ENCODE data around the gene KLHDC9. TPM values are rescaled to one million over a fixed set of nuclear protein-coding genes. Genes with fewer than 3 reads are reported as not detected.

Gene KLHDC9
- total and polyA plus RNA-seq, 2 of the 13 experiments (the other 11 are each of a cell fraction or from before 2014, with no cell fraction given): 2.9 TPM

- Histone ChIP-seq H3K4me1 (ENCODE audit: insufficient read depth, low read length) (peaks cover 40% of the 10 kb centered on the region), H2AFZ (ENCODE audit: low read length) (no peak overlapping the region), H3K79me2 (ENCODE audit: insufficient read depth, low read length) (no peaks in the 10 kb centered on the region), H3K4me2 (ENCODE audit: low read depth, low read length) (no peak overlapping the region), H3K4me3 (replicated peaks in 1 of 3; ENCODE audit: insufficient read depth in 1 of 3, low read depth in 2 of 3, low read length in 3 of 3) (no peak overlapping the region), H3K9me3 (ENCODE audit: low read length) (no peaks in the 10 kb centered on the region), H3K36me3 (replicated peaks in 1 of 2; ENCODE audit: control insufficient read depth in 1 of 2, insufficient read depth in 2 of 2, low read length in 2 of 2) (no peaks in the 10 kb centered on the region), H3K27ac (ENCODE audit: extremely low read length, insufficient read depth, low read length) (no peak overlapping the region), H3K27me3 (ENCODE audit: control insufficient read depth in 1 of 2, insufficient read depth in 2 of 2, low read length in 2 of 2) (peaks cover 0 to 12% of the 10 kb centered on the region in 2 experiments; a peak in 1 of 5 replicates), H3K9ac (ENCODE audit: insufficient read depth, low read depth, low read length) (no peak overlapping the region), H4K20me1 (ENCODE audit: insufficient read depth, low read length) (no peaks in the 10 kb centered on the region)
- no peak for DNase-seq (ENCODE audit: low spot score)
- in situ Hi-C loops (cut with HindIII; ENCODE audit: extremely low pct_ligation_motif_present, low pct_unique_long_range_greater_than_20kb) (no loop called here), intact Hi-C loops (cut with micrococcal nuclease; ENCODE audit: unreplicated experiment) (no loop called here)
- no peak for TF ChIP-seq NFRKB (IDR thresholded peaks at IDR 0.05)
- no peak for TF ChIP-seq ZBTB25 (CRISPR knock-in tag; IDR thresholded peaks at IDR 0.05)
- TF ChIP-seq ZUFSP (CRISPR knock-in tag; IDR thresholded peaks at IDR 0.05; ENCODE audit: borderline replicate concordance): no peak
- no peak for TF ChIP-seq ZNF589 (CRISPR knock-in tag; conservative IDR thresholded peaks at IDR 0.05)
- TF ChIP-seq NPAS2 (CRISPR knock-in tag; IDR thresholded peaks at IDR 0.05; ENCODE audit: borderline replicate concordance): no peak
- FAIRE-seq: no peak
- 21% methylated on average over 2 of the region's 2 CpGs for WGBS (ENCODE audit: low lambda C conversion rate)
- no peak for ATAC-seq
- no TSS peak for BruUV-seq (replicated peaks)
- ChIA-PET POLR2A (no interaction called here), CTCF (ENCODE audit: low intra/inter-chr PET ratio, low total read pairs) (no interaction called here)
These were observed 15.7 kb upstream of the KLHDC9 start for GRCh38 chr1:161082483-161082882.

Data from HepG2 (cell line).